Hepatocyte (in vitro differentiated cells): ENCODE results near the gene UGGT2.

Experiments used
- CTCF ChIP-seq: fragments of 200-600 bp; sonication (generic); IDR thresholded peaks from 2 replicates; pipeline ENCODE4 v1.5.1; 2016; ENCODE audit warnings: antibody characterized with exemption, mild to moderate bottlenecking; ENCODE audit not compliant: poor library complexity
- EZH2phosphoT487 ChIP-seq: fragments of 200-600 bp; sonication (generic); IDR thresholded peaks from one replicate; pipeline ENCODE4 v1.6.1; 2018; ENCODE audit warnings: antibody characterized with exemption, mild to moderate bottlenecking, low read depth, moderate library complexity; ENCODE audit not compliant: unreplicated experiment, severe bottlenecking

GRCh38 chr13:95781016-95781415 is 272.2 kb downstream of the UGGT2 start:
- no peak for TF ChIP-seq EZH2phosphoT487
- TF ChIP-seq CTCF, result no peak
